K562 (cell line): ENCODE data around the gene BEST4. TPM values are rescaled to one million over a fixed set of nuclear protein-coding genes. Genes with fewer than 3 reads are reported as not detected.

Experiments used
- ARNT ChIP-seq, 2 experiments: fragments of 450-650 bp; IDR thresholded peaks; 2 replicates each; pipeline ENCODE4 v1.6.1; 2016; ENCODE audit warnings: mild to moderate bottlenecking in 1 of 2
- C11orf30 ChIP-seq: fragments of 450-650 bp; IDR thresholded peaks from 2 replicates; pipeline ENCODE4 v1.6.1; 2016; ENCODE audit warnings: low read depth, mild to moderate bottlenecking
- CHD4 ChIP-seq: fragments of 200-600 bp; sonication (generic); IDR thresholded peaks from 3 replicates; pipeline ENCODE4 v1.6.1; 2012; ENCODE audit warnings: low read depth, mild to moderate bottlenecking, mixed read lengths, low read length, inconsistent platforms; ENCODE audit not compliant: insufficient read depth, insufficient replicate concordance, poor library complexity, severe bottlenecking
- COPS2 ChIP-seq: fragments of 450-650 bp; conservative IDR thresholded peaks from 2 replicates; pipeline ENCODE4 v1.6.1; 2016; ENCODE audit warnings: mild to moderate bottlenecking, moderate library complexity
- DIDO1 ChIP-seq: fragments of 450-650 bp; IDR thresholded peaks from 2 replicates; pipeline ENCODE4 v1.6.1; 2016; ENCODE audit warnings: low read depth, missing biosample characterization, missing genetic modification characterization
- MAFG ChIP-seq: fragments of 450-650 bp; conservative IDR thresholded peaks from 2 replicates; pipeline ENCODE4 v1.6.1; 2016; ENCODE audit warnings: missing genetic modification characterization, missing compliant biosample characterization
- MEF2A ChIP-seq: IDR thresholded peaks from 2 replicates; pipeline ENCODE4 v1.6.1; 2011; ENCODE audit warnings: low read depth, mild to moderate bottlenecking, low read length, moderate library complexity; ENCODE audit not compliant: control insufficient read depth
- RBM22 ChIP-seq: fragments of 200-400 bp; formaldehyde crosslinking; IDR thresholded peaks from 2 replicates; pipeline ENCODE4 v1.6.1; 2018; ENCODE audit warnings: low read length, low read depth; ENCODE audit not compliant: poor library complexity, severe bottlenecking
- RBM39 ChIP-seq: fragments of 200-400 bp; formaldehyde crosslinking; optimal IDR thresholded peaks from 2 replicates; pipeline ENCODE3; 2018; ENCODE audit warnings: low read depth, low read length
- SAP30 ChIP-seq: fragments of 200-600 bp; sonication (generic); IDR thresholded peaks from 2 replicates; pipeline ENCODE4 v1.6.1; 2012; ENCODE audit warnings: borderline replicate concordance, low read depth, mild to moderate bottlenecking, moderate library complexity, low read length, control low read depth, inconsistent platforms; ENCODE audit not compliant: insufficient read depth, poor library complexity, severe bottlenecking
- STAT5A ChIP-seq: IDR thresholded peaks from 2 replicates; pipeline ENCODE4 v1.6.1; 2012; ENCODE audit warnings: low read length, inconsistent platforms, borderline replicate concordance
- TAL1 ChIP-seq: fragments of 450-650 bp; IDR thresholded peaks from 2 replicates; pipeline ENCODE4 v1.6.1; 2016; ENCODE audit warnings: mild to moderate bottlenecking
- TBL1XR1 ChIP-seq, 2 experiments: IDR thresholded peaks; 2 replicates each; pipeline ENCODE4 v1.6.1; 2012; ENCODE audit warnings: improper control_type of control experiment in 2 of 2, low read length in 2 of 2, mild to moderate bottlenecking in 1 of 2
- ZC3H8 ChIP-seq: fragments of 450-650 bp; IDR thresholded peaks from 2 replicates; pipeline ENCODE4 v1.6.1; 2017
- ZNF766 ChIP-seq: fragments of 200-800 bp; sonication (Bioruptor generic); conservative IDR thresholded peaks from 2 replicates; pipeline ENCODE4 v1.6.1; 2016; ENCODE audit warnings: missing genetic modification characterization, missing compliant biosample characterization
- ZNF778 ChIP-seq: fragments of 450-650 bp; formaldehyde crosslinking; IDR thresholded peaks from 2 replicates; pipeline ENCODE4 v1.4.0; 2020; ENCODE audit warnings: mild to moderate bottlenecking, moderate library complexity
- polyA plus RNA-seq, 8 experiments: library from polyadenylated mRNA; depleted of rRNA in 4 of 8; stranded (reverse) in 5 of 8; unstranded in 3 of 8; fragments of >200 nt; fragmentation: Nextera tagmentation in 2 of 8; fragmentation: Illumina TruSeq in 1 of 8; extraction: Ambion mirVana in 2 of 8; extraction: Trizol in 1 of 8; gene quantifications; 2 replicates each; pipeline versions ENCODE4 v1.2.1 to v1.2.3, GENCODE V29; 2011 to 2014; ENCODE audit warnings: inconsistent platforms in 1 of 8, missing spikeins in 1 of 8
- total RNA-seq, 7 experiments: library from RNA; depleted of rRNA in 6 of 7; stranded (reverse); fragments of >200 nt in 6 of 7; fragmentation: Illumina TruSeq in 2 of 7; extraction: Trizol in 2 of 7; gene quantifications; 2 replicates each; pipeline versions ENCODE4 v1.2.1 to v1.2.3, GENCODE V29; 2011 to 2021; ENCODE audit warnings: low replicate concordance in 1 of 7
- TF ChIP-seq, protein P1 (sequence below), 2 experiments: IDR thresholded peaks; 2 replicates each; pipeline ENCODE4 v1.6.1; 2012; ENCODE audit warnings: improper control_type of control experiment in 2 of 2, low read depth in 2 of 2, low read length in 2 of 2, borderline replicate concordance in 1 of 2
- TF ChIP-seq, protein P2 (sequence below): IDR thresholded peaks from 2 replicates; pipeline ENCODE4 v1.6.1; 2016; ENCODE audit warnings: missing genetic modification characterization, missing compliant biosample characterization
- TF ChIP-seq, protein P3 (sequence below): sonication (generic); formaldehyde crosslinking; IDR thresholded peaks from 2 replicates; pipeline ENCODE4 v1.8.1; 2023; ENCODE audit warnings: mild to moderate bottlenecking, missing genetic modification reagents
- TF ChIP-seq, protein P4 (sequence below): sonication (generic); formaldehyde crosslinking; IDR thresholded peaks from 2 replicates; pipeline ENCODE4 v1.8.0; 2022; ENCODE audit warnings: mild to moderate bottlenecking, low read depth, missing genetic modification reagents

Gene BEST4
- total and polyA plus RNA-seq, 9 of the 15 experiments (the other 6 are each of a cell fraction or from before 2014, with no cell fraction given), result 0.07 to 0.11 TPM; not detected in 7

DNA sequence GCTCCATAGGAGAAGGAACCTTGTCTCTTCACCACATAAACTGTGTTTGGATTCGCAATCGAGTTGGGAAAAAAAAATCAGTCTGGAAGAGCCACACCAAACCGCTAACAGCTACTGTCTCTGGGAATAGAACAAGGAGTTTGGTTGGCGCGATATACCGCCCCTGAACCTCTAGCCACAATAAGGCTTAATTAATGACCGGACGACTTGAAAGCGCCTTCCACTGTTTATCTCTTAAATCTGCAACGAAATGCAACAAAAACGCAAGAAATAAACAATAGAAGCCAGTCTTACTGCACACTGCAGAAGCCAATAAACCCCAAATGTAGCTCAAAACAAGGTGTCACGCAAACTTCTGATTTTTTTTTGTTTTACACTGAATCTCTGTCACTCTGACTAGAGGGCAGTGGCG is 31.2 kb upstream of the BEST4 start (continued):
- TF ChIP-seq SAP30 (no peak), ZNF778 (no peak), ZC3H8 (no peak), CHD4 (no peak), MEF2A (no peak), C11orf30 (no peak), MAFG (tag) (no peak), DIDO1 (tag) (peak; percentile 12; the same call in 1 of the 2 replicates), COPS2 (no peak), RBM22 (no peak), ARNT (IDR thresholded peaks at IDR 0.05) (no peak), RBM39 (no peak), TBL1XR1 (IDR thresholded peaks at IDR 0.05; ENCODE audit: low read length in 2 of 2) (peak in 1 of 2 experiments; percentile 58; a peak in 2 of 4 replicates), TAL1 (no peak), ZNF766 (CRISPR knock-in tag) (no peak), STAT5A (no peak)
- TF ChIP-seq, protein P1, sequence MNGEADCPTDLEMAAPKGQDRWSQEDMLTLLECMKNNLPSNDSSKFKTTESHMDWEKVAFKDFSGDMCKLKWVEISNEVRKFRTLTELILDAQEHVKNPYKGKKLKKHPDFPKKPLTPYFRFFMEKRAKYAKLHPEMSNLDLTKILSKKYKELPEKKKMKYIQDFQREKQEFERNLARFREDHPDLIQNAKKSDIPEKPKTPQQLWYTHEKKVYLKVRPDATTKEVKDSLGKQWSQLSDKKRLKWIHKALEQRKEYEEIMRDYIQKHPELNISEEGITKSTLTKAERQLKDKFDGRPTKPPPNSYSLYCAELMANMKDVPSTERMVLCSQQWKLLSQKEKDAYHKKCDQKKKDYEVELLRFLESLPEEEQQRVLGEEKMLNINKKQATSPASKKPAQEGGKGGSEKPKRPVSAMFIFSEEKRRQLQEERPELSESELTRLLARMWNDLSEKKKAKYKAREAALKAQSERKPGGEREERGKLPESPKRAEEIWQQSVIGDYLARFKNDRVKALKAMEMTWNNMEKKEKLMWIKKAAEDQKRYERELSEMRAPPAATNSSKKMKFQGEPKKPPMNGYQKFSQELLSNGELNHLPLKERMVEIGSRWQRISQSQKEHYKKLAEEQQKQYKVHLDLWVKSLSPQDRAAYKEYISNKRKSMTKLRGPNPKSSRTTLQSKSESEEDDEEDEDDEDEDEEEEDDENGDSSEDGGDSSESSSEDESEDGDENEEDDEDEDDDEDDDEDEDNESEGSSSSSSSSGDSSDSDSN (IDR thresholded peaks at IDR 0.05; ENCODE audit: borderline replicate concordance in 1 of 2, low read depth in 2 of 2, low read length in 2 of 2), result no peak
- TF ChIP-seq, protein P2, sequence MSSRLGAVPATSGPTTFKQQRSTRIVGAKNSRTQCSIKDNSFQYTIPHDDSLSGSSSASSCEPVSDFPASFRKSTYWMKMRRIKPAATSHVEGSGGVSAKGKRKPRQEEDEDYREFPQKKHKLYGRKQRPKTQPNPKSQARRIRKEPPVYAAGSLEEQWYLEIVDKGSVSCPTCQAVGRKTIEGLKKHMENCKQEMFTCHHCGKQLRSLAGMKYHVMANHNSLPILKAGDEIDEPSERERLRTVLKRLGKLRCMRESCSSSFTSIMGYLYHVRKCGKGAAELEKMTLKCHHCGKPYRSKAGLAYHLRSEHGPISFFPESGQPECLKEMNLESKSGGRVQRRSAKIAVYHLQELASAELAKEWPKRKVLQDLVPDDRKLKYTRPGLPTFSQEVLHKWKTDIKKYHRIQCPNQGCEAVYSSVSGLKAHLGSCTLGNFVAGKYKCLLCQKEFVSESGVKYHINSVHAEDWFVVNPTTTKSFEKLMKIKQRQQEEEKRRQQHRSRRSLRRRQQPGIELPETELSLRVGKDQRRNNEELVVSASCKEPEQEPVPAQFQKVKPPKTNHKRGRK (tag), result no peak
- TF ChIP-seq, protein P3, sequence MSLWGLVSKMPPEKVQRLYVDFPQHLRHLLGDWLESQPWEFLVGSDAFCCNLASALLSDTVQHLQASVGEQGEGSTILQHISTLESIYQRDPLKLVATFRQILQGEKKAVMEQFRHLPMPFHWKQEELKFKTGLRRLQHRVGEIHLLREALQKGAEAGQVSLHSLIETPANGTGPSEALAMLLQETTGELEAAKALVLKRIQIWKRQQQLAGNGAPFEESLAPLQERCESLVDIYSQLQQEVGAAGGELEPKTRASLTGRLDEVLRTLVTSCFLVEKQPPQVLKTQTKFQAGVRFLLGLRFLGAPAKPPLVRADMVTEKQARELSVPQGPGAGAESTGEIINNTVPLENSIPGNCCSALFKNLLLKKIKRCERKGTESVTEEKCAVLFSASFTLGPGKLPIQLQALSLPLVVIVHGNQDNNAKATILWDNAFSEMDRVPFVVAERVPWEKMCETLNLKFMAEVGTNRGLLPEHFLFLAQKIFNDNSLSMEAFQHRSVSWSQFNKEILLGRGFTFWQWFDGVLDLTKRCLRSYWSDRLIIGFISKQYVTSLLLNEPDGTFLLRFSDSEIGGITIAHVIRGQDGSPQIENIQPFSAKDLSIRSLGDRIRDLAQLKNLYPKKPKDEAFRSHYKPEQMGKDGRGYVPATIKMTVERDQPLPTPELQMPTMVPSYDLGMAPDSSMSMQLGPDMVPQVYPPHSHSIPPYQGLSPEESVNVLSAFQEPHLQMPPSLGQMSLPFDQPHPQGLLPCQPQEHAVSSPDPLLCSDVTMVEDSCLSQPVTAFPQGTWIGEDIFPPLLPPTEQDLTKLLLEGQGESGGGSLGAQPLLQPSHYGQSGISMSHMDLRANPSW (CRISPR knock-in tag), result peak; percentile 86; the same call in 1 of the 2 replicates
- TF ChIP-seq, protein P4, sequence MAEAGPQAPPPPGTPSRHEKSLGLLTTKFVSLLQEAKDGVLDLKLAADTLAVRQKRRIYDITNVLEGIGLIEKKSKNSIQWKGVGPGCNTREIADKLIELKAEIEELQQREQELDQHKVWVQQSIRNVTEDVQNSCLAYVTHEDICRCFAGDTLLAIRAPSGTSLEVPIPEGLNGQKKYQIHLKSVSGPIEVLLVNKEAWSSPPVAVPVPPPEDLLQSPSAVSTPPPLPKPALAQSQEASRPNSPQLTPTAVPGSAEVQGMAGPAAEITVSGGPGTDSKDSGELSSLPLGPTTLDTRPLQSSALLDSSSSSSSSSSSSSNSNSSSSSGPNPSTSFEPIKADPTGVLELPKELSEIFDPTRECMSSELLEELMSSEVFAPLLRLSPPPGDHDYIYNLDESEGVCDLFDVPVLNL (CRISPR knock-in tag), result no peak
